HG03558 (cell line): ENCODE data around the gene CLSTN2.

Source experiments
- ATAC-seq: cut with Tn5 transposase; IDR thresholded peaks from one replicate; pipeline ENCODE4 v1.9.1; 2021; ENCODE audit warnings: moderate number of reproducible peaks; ENCODE audit not compliant: unreplicated experiment; ENCODE audit errors: extremely low read depth

The CLSTN2 gene

GRCh38 chr3:140167600-140168281 is 232.8 kb downstream of the CLSTN2 start:
- no peak for ATAC-seq

DNA sequence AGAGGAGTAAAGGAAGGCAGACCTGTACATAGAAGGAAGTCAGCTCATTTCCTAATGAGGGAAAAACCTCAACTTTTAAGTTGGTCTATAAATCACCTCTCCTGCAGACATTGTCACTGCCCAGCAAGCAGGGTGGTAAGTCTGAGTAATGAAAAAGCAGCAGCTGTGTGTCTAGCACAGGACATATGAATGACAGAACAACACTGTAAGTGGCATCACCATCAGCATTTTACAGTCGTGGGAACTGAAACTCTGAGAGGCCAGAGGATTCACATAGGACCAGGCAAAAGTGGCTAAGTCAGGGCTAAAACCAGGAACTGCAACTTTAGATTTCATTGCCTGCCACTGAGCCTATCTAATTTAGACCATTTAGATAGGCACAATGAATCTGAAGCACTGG is 235.6 kb downstream of the CLSTN2 start:
- ATAC-seq, result peak; percentile 95

GRCh38 chr3:140176526-140176925 is 241.5 kb downstream of the CLSTN2 start:
- ATAC-seq, result no peak

- ATAC-seq, result no peak
Measured at GRCh38 chr3:140177943-140178342, 243.0 kb downstream of the CLSTN2 start.

DNA sequence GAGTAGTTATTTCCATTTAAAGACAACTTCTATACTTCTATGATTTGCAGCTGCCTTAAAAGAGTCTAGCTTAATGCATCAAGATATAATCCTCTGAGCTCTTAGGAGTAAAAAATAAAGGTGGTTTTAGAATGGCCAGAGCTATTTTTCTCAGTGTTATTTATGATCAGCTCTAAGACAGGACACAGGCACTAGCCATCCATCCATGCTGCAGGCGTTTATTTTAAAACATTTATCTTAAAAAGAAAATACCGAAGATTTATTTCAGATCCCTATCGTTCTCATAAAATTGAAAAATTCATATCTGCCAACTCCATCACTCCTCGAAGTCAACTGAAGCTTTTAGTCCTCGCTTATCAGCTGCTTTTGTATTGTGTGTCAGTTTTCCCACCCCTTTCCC is 243.5 kb downstream of the CLSTN2 start:
- no peak for ATAC-seq

DNA sequence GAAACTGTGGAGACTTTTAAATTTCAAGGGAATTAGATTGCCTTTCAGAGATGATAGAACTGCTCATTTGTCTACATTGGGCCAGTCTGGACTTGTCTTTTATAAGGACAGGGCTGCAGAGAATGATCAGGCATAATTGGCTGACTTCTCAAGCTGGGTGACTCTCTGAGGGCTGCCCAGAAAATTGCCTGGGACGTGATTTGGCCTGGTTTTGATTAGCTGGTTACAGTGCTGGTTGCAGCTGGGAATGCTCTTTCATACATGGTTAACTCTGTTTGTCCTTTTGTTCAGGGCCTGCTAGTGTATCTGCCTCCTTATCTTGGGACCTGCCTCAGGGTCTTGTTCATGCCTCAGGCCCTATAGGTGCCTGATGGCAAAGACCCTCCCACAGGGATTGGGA is 245.6 kb downstream of the CLSTN2 start:
- ATAC-seq, result no peak

DNA sequence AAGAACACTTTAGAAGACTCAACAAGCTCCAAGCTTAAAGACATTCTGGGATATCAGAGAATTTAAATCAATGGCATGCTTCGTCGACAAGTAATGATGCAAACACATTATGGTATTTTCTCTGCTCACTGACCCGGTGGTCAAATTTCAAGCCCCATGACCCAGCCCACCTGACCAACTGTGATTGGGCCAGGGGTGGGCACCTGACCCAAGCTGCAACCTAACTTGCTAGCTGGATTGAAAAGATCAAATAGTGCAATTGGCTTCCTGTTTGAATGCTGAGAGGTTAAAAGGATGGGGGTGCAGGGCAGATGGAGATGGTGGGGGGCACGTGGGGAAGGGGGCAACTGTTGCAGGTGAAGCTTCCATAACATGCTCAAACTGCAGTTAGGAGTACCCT is 250.4 kb downstream of the CLSTN2 start:
- no peak for ATAC-seq

GRCh38 chr3:140186421-140186920 is 251.5 kb downstream of the CLSTN2 start:
- no peak for ATAC-seq

GRCh38 chr3:140187028-140187427 is 252.0 kb downstream of the CLSTN2 start:
- no peak for ATAC-seq

GRCh38 chr3:140187656-140188221 is 252.8 kb downstream of the CLSTN2 start:
- no peak for ATAC-seq

DNA sequence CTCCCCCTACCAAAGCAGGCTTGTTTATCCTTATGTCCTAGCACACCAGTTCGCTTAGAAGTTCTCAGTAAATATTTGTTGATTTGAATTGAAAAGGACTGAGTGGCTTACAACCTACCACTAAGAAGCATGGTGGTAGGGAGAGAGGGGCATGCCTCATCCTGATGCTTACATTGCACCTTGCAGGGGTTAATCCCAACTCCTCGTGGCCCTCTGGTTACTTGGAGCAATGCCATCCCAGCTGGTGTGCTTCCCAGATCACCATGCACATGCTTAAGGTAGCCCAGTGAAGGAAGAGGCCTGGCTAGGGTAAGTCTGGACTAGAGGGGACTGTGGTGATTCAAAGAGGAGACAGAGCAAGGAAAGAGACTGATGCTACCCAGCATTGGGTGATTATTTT is 253.3 kb downstream of the CLSTN2 start:
- no peak for ATAC-seq

- no peak for ATAC-seq
Measured at GRCh38 chr3:140189267-140189666, 254.3 kb downstream of the CLSTN2 start.

GRCh38 chr3:140189976-140190375 is 255.0 kb downstream of the CLSTN2 start:
- no peak for ATAC-seq

DNA sequence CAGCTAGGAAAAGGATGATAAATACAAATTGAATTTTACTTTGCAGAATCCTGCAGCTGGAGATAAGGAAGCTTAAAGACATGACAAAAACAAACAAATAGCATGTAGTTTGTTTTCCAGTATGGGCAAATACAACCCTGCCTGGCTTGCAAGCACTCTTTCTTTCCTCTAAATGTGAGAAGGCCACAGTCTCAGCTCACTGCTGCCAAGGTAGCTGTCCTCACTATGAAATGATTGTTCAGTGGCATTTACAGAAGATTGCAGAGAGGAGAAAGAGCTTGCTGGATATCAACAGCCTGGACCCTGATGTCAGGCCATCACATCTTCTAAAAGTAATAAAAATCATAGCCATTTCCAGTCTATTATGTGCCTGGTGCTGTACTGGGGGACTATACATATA is 262.0 kb downstream of the CLSTN2 start:
- no peak for ATAC-seq

GRCh38 chr3:140198242-140198641 is 263.3 kb downstream of the CLSTN2 start:
- no peak for ATAC-seq

GRCh38 chr3:140199008-140199407 is 264.0 kb downstream of the CLSTN2 start:
- ATAC-seq, result no peak

DNA sequence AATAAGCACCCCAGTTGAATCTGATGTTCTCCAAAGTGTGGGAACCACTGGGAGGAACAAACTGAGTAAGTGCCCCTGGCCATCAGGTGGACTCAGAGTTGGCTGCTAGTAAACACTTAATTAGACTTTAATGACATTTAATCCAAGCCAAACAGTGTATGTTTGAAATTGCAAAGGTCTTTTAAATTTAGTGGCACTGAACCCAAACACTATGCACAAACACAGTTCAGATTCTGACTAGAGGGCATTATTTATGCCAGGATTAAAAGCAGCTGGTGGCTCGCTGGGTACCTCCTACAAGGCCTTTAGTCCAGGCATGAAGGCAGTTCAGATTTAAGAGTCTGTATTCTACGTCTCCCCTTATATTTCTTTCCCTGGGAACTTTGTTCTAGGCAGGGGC is 264.8 kb downstream of the CLSTN2 start:
- ATAC-seq, result no peak

DNA sequence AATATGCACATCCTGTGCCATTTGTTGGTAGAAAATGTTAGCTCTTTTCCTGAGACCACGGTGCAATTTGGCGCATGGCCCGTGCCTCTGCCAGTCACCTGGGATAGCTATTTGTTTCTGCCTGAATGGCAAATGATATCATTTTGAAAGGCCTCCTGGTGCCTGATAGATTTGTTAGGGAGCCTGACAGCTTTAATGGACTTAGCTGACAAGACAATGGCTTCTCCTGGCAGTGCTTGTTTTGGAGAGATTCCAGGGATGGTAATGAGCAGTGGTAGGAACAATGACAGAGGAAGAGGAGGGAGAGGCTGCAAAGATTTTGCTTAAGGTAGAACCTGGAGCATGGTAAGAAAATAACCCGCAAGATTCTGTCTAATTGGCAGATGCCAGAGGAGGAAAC is 268.5 kb downstream of the CLSTN2 start:
- ATAC-seq, result no peak

DNA sequence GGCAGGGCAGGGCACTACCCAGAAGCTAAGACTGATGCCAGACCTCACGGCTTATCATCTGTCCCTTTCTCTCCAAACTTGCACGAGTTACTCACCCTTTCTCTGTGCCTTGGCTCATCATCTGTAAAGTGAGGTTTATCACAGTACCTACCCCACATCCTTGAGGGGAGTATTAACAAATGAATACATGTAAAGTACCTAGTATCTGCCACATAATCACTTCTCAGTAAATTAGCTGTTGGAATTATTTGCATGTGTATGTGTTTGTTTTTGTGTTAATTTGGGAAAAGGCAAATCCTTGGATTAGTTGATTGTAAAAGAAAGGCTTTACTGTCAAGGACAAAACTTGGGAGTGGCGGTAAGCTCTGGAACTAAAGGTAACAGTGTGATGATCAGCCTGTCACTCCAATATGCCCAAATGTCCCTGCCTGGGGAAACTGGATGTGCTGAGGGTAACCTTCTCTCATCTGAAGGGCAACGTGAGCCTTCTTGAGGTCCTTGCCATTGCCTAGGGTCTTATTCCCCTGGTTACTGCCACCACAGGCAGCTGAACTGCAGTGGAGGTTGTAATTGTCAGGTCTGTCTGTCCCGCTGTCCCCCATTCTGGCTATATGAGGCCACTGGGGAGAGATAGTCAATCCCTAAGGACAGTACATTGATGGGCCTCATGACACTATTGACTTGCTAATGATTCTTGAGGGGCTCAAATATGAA is 269.4 kb downstream of the CLSTN2 start:
- ATAC-seq, result no peak

DNA sequence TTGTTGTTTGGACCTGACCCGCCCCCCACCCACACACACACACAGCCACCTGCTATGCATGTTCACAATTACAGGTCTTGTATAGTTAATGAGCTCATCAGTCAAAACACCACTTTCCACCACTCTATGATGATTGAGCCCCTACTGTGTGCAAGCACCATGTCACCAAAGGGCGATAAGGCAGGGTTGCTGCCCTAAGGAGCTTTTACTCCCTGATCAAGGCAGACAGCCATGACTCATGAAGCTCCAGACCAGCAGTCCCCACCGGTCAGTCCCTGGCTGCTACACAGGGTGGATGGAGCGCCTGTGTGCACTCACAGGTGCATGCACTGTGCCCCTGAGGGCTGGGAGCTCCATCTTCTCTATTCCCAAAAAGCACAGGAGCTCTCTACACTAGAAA is 270.6 kb downstream of the CLSTN2 start:
- no peak for ATAC-seq

GRCh38 chr3:140206196-140207040 is 271.4 kb downstream of the CLSTN2 start:
- no peak for ATAC-seq
